ENCODE data around the gene SCGN. TPM values are rescaled to one million over a fixed set of nuclear protein-coding genes. Genes with fewer than 3 reads are reported as not detected.

The SCGN gene
- total and polyA plus RNA-seq, 2 of the 4 experiments (the other 2 are of a cell fraction): not detected

GRCh38 chr6:25637211-25637610 lies 14.8 kb upstream of the SCGN start:
- H2AFZ ChIP-seq (replicated peaks; ENCODE audit: low read length, poor library complexity): no peak overlapping the region
- H2BK5ac ChIP-seq (ENCODE audit: low read depth, low read length, poor library complexity, severe bottlenecking): no peak overlapping the region
- H2BK20ac ChIP-seq (ENCODE audit: low read depth, low read length): no peak overlapping the region
- POLR2A ChIA-PET (ENCODE audit: unreplicated experiment): no interaction called here
- H3K9me1 ChIP-seq (ENCODE audit: insufficient read depth, low read length): no peaks in the 10 kb centered on the region
- H2AK9ac ChIP-seq (replicated peaks; ENCODE audit: low read depth, low read length, poor library complexity): no peak overlapping the region
- no peak overlapping the region for H3K18ac ChIP-seq (ENCODE audit: low read depth, low read length)
- no peak overlapping the region for H2AK5ac ChIP-seq (ENCODE audit: low read depth, low read length)
- DNase-seq (no peak), ATAC-seq (ENCODE audit: low read depth) (no peak)
- H2BK120ac ChIP-seq (ENCODE audit: low read depth, low read length): no peak overlapping the region
- no peaks in the 10 kb centered on the region for H3K9me3 ChIP-seq (ENCODE audit: control insufficient read depth, insufficient read depth, low read length)
- no peak overlapping the region for H3K56ac ChIP-seq (ENCODE audit: extremely low read depth, insufficient read depth, low read length)
- BruUV-seq (replicated peaks): no TSS peak
- H4K91ac ChIP-seq (ENCODE audit: insufficient read depth, low read depth, low read length): no peak overlapping the region
- no peak for TF ChIP-seq MAFK (IDR thresholded peaks at IDR 0.05; ENCODE audit: low read depth, low read length)
- no peak for TF ChIP-seq SMC3 (IDR thresholded peaks at IDR 0.05; ENCODE audit: low read depth, low read length)
- no peak for TF ChIP-seq FOS (IDR thresholded peaks at IDR 0.05; ENCODE audit: low read depth, low read length)
- no peak for TF ChIP-seq RAD21 (IDR thresholded peaks at IDR 0.05; ENCODE audit: low read length)
- TF ChIP-seq BHLHE40 (IDR thresholded peaks at IDR 0.05; ENCODE audit: low read depth, low read length): no peak
- TF ChIP-seq CEBPB (IDR thresholded peaks at IDR 0.05; ENCODE audit: low read depth, low read length): no peak
- TF ChIP-seq CHD1 (IDR thresholded peaks at IDR 0.05; ENCODE audit: low read depth, low read length): no peak
- no peak for TF ChIP-seq CTCF (conservative IDR thresholded peaks at IDR 0.05; ENCODE audit: low read depth, low read length)
- TF ChIP-seq RFX5 (IDR thresholded peaks at IDR 0.05; ENCODE audit: low read depth, low read length): no peak
- TF ChIP-seq MXI1 (IDR thresholded peaks at IDR 0.05; ENCODE audit: borderline replicate concordance, low read depth, low read length): no peak
- TF ChIP-seq POLR2A (IDR thresholded peaks at IDR 0.05; ENCODE audit: low read depth, low read length): no peak
- CTCF ChIA-PET: no interaction called here
- H3K27me3 ChIP-seq (ENCODE audit: control insufficient read depth, insufficient read depth, low read length): no peaks in the 10 kb centered on the region; the same call in 1 of the 2 replicates
- WGBS, 2 experiments (ENCODE audit: extremely low coverage in 2 of 2, insufficient read length in 1 of 2): no CpG with 5 or more reads among the region's 1 CpG
- intact Hi-C loops (cut with micrococcal nuclease): no loop called here
- H3K14ac ChIP-seq (replicated peaks; ENCODE audit: low read depth, low read length): no peak overlapping the region
- H4K20me1 ChIP-seq (ENCODE audit: insufficient read depth, low read length): no peaks in the 10 kb centered on the region
- no peaks in the 10 kb centered on the region for H3K4me1 ChIP-seq (ENCODE audit: control insufficient read depth, insufficient read depth, low read length)
- H4K5ac ChIP-seq (ENCODE audit: low read depth, low read length): no peak overlapping the region
- no peak overlapping the region for H4K8ac ChIP-seq (ENCODE audit: low read depth in 2 of 2, low read length in 2 of 2)
- H3K36me3 ChIP-seq (ENCODE audit: control insufficient read depth, insufficient read depth, low read length): no peaks in the 10 kb centered on the region
- no peak overlapping the region for H3K4me2 ChIP-seq (ENCODE audit: low read depth, low read length)
- H3K23ac ChIP-seq (ENCODE audit: low read depth, low read length): no peak overlapping the region
- no peak overlapping the region for H3K4ac ChIP-seq (ENCODE audit: low read depth, low read length)
- no peak overlapping the region for H3K27ac ChIP-seq (ENCODE audit: insufficient read depth, low read length)
- dilution Hi-C loops (cut with HindIII; ENCODE audit: low sequenced_read_pairs, unreplicated experiment): no loop called here
- no peaks in the 10 kb centered on the region for H3K79me1 ChIP-seq (ENCODE audit: low read depth in 1 of 2, low read length in 2 of 2)
- in situ Hi-C loops (cut with MboI; ENCODE audit: low sequenced_read_pairs): no loop called here
- H2BK15ac ChIP-seq (ENCODE audit: low read depth, low read length): no peak overlapping the region
- no peak overlapping the region for H3K4me3 ChIP-seq (ENCODE audit: insufficient read depth, low read depth, low read length)
- H3K9ac ChIP-seq (ENCODE audit: low read depth, low read length): no peak overlapping the region
